MCF 10A (cell line): ENCODE measurements around the gene PRAMEF6. TPM values are rescaled to one million over a fixed set of nuclear protein-coding genes. Genes with fewer than 3 reads are reported as not detected.

Source experiments
- total RNA-seq: library from RNA; stranded (reverse); gene quantifications from 2 replicates; pipeline ENCODE4 v1.2.3, GENCODE V29; 2022

The PRAMEF6 gene
- total RNA-seq, 1 experiment from 2014 or later: not detected

Other genes starting within 250 kb of the PRAMEF6 start
- gene AADACL3, start 231.5 kb downstream of the PRAMEF6 start, total RNA-seq: not detected in 2 replicates
- not detected in 2 replicates for gene CFAP107, start 201.4 kb downstream of the PRAMEF6 start, total RNA-seq
- not detected in 2 replicates for gene PRAMEF12, start 173.8 kb downstream of the PRAMEF6 start, total RNA-seq
- not detected in 2 replicates for gene PRAMEF1, start 156.2 kb downstream of the PRAMEF6 start, total RNA-seq
- not detected in 2 replicates for gene PRAMEF11, start 116.2 kb downstream of the PRAMEF6 start, total RNA-seq
- not detected in 2 replicates for gene HNRNPCL1, start 98.9 kb downstream of the PRAMEF6 start, total RNA-seq
- not detected in 2 replicates for gene PRAMEF2, start 90.5 kb downstream of the PRAMEF6 start, total RNA-seq
- not detected in 2 replicates for gene PRAMEF4, start 61.4 kb downstream of the PRAMEF6 start, total RNA-seq
- not detected in 2 replicates for gene PRAMEF10, start 49.3 kb downstream of the PRAMEF6 start, total RNA-seq
- gene PRAMEF7, start 31.0 kb downstream of the PRAMEF6 start, total RNA-seq: not detected in 2 replicates
- not detected in 2 replicates for gene PRAMEF27, start 109.0 kb upstream of the PRAMEF6 start, total RNA-seq
- not detected in 2 replicates for gene HNRNPCL3, start 113.2 kb upstream of the PRAMEF6 start, total RNA-seq
- gene PRAMEF25, start 123.2 kb upstream of the PRAMEF6 start, total RNA-seq: not detected in 2 replicates
- gene HNRNPCL2, start 169.3 kb upstream of the PRAMEF6 start, total RNA-seq: not detected in 2 replicates
- not detected in 2 replicates for gene PRAMEF26, start 208.4 kb upstream of the PRAMEF6 start, total RNA-seq
- not detected in 2 replicates for gene HNRNPCL4, start 218.1 kb upstream of the PRAMEF6 start, total RNA-seq
- not detected in 2 replicates for gene PRAMEF9, start 224.3 kb upstream of the PRAMEF6 start, total RNA-seq